Head of caudate nucleus (tissue), 42 donors: ENCODE results near the gene RNF168.
"Not testable (repeated sequence)": the region's sequence is repeated elsewhere in the genome, so short reads cannot be mapped to it uniquely, and the experiment has no call there.

Experiments used
- DNase-seq, 42 donors: peaks; one replicate each; pipeline versions ENCODE4 v3.0.0 to v3.0.0-alpha.2; 2020 to 2021; ENCODE audit warnings: mixed read lengths in 7 of 42
- intact Hi-C: fragments of 100-400 bp; cut with DNase I; formaldehyde crosslinking; loops from one replicate; pipeline ENCODE4 v1.15.0; 2022

The RNF168 gene

DNA sequence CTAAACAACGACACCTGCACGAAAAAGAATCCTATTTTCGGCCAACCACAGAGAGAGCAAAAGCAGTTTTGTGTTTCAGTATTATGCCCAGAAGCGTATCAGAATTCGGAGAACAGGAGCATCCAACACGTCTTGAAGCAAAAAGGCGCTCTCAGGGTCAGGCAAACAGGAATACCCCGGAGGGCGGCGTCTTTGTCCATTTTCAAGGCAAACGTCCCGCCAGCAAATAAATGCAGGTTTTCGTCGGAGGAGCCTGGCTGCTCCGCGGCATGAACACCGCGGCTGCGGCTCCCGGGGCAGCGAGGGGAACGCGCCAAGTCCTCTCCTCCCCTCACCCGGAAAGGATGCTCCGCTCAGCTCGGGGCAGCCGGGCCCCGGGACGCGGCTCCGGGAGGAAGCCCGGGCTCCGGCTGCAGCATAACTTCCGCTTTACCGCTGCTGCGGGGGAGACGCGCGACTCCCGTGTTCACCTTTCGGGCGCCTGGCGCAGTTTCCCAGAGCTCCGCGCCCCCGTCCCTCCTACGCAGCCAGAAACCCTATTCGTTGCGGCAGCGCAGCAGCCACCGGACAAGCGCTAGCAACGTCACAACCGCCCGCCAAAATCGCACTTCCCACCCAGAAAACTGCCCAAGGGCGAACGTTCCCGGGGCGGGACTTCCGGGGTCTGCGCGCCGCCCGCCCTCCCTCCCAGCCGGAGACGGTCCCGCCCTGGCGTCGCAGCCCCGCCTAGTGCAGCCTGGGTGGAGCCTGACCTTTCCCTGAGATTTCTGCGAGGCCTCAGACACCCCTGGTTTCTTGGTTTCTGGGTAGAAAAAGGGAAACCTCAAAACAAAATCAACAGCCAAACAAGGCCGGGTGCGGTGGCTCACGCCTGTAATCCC is at the start of gene RNF168:
Gene RNF168, minus strand, starts transcription at position 573 of the 881 bp plus-strand sequence. CDS start 595 bp downstream, outside the sequence.
- intact Hi-C loops: loop anchor here (5.0 to 10.0 kb wide), 3 partner anchors 71 to 249 kb away; partner anchors contain the start of genes DYNLT2B and UBXN7
- DNase-seq: peak; percentile 88 to 97 (median 94)

DNA sequence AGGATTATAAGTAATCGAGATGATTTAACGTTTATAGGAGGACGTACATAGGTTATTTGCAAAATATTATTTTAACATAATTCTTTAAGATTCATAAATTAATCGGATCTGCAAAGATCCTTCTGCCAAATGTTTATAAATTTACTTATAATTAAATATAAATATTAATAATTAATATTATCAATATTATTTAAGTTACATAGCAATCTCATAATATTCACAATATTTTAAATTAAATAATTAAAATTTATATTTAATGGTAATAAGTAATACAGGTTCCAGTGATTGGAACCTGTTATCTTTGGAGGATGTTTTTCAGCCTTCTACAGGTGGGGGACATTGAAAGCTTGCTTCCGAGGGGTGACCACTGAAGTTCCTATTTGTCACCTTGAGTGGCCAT is 48.7 kb upstream of the RNF168 start:
- intact Hi-C loops: no loop called here
- DNase-seq: no peak

DNA sequence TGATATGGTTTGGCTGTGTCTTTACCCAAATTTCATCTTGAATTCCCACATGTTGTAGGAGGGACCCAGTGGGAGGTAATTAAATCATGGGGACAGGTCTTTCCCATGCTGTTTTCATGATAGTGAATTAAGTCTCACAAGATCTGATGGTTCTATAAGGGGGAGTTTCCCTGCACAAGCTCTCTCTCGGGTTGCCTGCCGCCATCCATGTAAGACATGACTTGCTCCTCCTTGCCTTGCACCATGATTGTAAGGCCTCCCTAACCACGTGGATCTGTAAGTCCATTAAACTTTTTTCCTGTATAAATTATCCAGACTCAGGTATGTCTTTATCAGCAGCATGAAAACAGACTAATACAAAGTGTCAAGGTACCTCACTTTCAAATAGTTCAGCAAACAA is 46.6 kb upstream of the RNF168 start:
- intact Hi-C loops, DNase-seq: not testable (repeated sequence)

DNA sequence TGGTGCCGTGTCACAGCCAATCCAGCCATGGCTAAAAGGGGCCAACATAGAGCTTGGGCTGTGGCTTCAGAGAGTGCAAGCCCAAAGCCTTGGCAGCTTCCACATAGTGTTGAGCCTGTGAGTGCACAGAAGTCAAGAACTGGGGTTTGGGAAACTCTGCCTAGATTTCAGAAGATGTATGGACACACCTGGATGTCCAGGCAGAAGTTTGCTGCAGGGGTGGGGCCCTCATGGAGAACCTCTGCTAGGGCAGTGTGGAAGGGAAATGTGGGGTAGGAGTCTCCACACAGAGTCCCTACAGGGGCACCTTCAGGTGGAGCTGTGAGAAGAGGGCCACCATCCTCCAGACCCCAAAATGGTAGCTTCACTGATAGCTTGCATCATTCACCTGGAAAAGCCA is 45.7 kb upstream of the RNF168 start:
- DNase-seq, intact Hi-C loops: not testable (repeated sequence)

DNA sequence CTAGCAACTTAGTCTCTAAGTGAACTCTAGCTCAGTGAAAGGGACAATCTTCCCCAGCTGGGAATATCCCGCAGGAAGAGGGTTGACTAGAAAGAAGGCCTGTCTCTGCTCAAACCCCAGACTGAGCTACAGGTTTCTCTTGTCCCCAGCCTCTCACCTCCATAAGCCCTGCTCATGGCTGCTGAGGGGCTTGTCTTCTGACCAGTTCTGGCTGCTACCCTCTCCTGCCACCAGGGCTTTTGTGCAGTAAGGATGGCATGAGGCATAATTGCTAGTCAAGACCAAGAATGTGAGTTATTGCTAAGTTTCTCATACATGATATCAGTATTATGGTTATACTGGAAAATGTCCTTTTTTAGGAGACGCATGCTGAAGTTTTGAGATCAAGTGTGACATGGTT is 43.5 kb upstream of the RNF168 start:
- no peak for DNase-seq
- intact Hi-C loops: no loop called here

GRCh38 chr3:196546537-196546936 is 43.0 kb upstream of the RNF168 start:
- no peak for DNase-seq
- intact Hi-C loops: no loop called here

DNA sequence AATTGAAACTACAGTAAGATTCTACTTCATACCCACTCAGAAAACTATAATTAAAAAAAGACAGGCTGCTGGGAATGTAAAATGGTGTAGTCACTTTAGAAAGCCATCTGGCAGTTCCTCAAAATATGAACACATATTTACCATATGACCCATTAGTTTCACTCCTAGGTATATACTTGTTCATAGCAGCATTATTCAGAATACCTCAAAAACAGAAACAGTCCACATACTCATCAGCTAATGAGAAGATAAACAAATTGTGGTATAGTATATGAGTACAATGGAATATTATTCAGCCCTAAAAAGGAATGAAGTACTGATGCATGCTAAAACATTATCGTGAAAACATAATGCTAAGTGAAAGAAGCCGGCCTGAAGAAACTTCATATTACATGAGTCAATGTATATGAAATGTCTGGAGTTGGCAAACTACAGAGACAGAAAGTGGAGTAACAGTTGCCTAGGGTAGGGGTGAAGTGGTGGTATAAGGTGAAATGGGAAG is 41.0 kb upstream of the RNF168 start:
- intact Hi-C loops: no loop called here

DNA sequence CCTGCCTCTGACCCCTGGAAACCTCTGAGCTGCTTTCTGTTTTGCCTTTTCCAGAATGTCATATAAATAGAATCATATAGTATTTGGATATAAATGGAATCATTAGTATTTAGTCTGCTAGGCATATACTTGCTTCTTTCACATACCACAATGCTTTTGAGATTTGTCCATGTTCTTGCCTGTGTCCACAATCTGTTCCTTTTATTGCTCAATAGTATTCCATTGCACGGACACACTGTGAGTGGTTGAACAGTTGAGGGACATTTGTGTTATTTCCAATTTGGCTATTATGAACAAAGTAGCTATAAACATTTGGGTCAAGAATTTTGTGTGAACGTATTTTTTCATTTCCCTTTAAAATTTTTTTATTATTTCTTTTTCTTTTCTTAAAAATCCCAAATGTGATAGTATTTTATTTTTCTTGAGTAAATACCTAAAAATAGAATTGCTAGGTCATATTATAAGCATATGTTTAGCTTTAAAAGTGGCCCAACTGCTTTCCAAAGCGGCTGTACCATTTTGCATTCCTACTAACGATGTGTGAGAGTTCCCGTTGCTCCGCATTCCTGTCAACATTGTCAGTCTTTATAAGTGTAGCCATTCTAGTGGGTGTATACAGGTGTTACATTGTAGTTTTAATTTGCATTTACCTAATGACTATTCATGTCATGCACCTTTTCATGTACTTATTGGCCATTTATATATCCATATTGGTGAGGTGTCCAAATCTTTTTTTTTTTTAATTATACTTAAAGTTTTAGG is 38.3 kb upstream of the RNF168 start:
- intact Hi-C loops: no loop called here

More for the DNA sequence above, 41.0 kb upstream of the RNF168 start:
- DNase-seq: no peak

GRCh38 chr3:196537319-196537984 is 33.9 kb upstream of the RNF168 start:
- peak in 36 of 42 donors; percentile 5 to 82 (median 47) for DNase-seq
- intact Hi-C loops: no loop called here

More for the DNA sequence above, 38.3 kb upstream of the RNF168 start:
- no peak for DNase-seq

- DNase-seq: no peak
- intact Hi-C loops: no loop called here
Observed at GRCh38 chr3:196533260-196533681, 29.7 kb upstream of the RNF168 start.

GRCh38 chr3:196531418-196531817 is 27.9 kb upstream of the RNF168 start:
- intact Hi-C loops: no loop called here
- no peak for DNase-seq

GRCh38 chr3:196528639-196529233 is 25.2 kb upstream of the RNF168 start:
- peak in 37 of 42 donors; percentile 12 to 91 (median 66) for DNase-seq
- intact Hi-C loops: no loop called here

GRCh38 chr3:196525141-196525540 is 21.6 kb upstream of the RNF168 start:
- intact Hi-C loops: no loop called here
- no peak for DNase-seq

DNA sequence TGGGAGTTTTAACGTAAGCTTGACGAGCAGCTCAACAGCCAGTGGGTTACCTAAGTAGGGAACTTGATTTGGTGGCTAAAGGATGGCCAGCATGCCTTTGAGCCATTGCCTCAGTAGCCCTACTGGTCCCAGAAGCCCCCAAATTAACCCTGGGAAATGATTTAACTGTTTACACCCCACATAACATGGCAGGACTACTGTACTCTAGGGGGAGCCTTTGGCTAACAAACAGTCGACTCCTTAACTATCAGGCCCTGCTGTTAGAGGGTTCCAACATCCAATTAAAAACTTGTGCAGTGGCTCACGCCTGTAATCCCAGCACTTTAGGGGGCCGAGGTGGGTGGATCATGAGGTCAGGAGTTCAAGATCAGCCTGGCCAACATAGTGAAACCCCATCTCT is 21.0 kb upstream of the RNF168 start:
- intact Hi-C loops: no loop called here
- DNase-seq: no peak

GRCh38 chr3:196523841-196524240 is 20.3 kb upstream of the RNF168 start:
- DNase-seq: no peak
- intact Hi-C loops: no loop called here

GRCh38 chr3:196521291-196521690 is 17.7 kb upstream of the RNF168 start:
- intact Hi-C loops: not testable (repeated sequence)

DNA sequence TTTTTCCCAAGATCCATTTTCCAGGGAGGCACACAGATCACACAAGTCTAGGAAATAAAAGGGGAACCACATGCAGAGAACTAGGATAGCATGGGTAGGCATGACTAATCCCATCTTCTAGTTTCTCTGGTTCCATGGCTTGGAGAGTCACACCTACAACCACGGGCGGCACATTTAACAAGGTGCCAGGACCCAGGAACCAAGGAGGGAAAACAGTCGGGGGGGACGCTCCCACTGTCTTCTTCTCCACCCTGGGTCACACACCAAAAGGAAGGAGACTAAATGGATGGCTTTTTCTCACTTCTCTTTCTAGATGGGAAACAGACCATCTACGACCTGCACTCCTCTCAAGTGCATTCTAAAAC is 16.1 kb upstream of the RNF168 start:
- peak in 1 of 42 donors; percentile 8 for DNase-seq
- intact Hi-C loops: no loop called here

More at GRCh38 chr3:196521291-196521690, 17.7 kb upstream of the RNF168 start:
- not testable (repeated sequence) for DNase-seq

GRCh38 chr3:196518966-196519717 is 15.6 kb upstream of the RNF168 start:
- intact Hi-C loops: no loop called here
- peak in 21 of 42 donors; percentile 17 to 84 (median 42) for DNase-seq
